Embryonic facial prominence (tissue), 1 donor: ENCODE measurements around the gene PHLDB3.

Source experiments
- DNase-seq: peaks from one replicate; pipeline ENCODE4 v3.0.0-alpha.2; 2016; ENCODE audit errors: extremely low spot score

The PHLDB3 gene

DNA sequence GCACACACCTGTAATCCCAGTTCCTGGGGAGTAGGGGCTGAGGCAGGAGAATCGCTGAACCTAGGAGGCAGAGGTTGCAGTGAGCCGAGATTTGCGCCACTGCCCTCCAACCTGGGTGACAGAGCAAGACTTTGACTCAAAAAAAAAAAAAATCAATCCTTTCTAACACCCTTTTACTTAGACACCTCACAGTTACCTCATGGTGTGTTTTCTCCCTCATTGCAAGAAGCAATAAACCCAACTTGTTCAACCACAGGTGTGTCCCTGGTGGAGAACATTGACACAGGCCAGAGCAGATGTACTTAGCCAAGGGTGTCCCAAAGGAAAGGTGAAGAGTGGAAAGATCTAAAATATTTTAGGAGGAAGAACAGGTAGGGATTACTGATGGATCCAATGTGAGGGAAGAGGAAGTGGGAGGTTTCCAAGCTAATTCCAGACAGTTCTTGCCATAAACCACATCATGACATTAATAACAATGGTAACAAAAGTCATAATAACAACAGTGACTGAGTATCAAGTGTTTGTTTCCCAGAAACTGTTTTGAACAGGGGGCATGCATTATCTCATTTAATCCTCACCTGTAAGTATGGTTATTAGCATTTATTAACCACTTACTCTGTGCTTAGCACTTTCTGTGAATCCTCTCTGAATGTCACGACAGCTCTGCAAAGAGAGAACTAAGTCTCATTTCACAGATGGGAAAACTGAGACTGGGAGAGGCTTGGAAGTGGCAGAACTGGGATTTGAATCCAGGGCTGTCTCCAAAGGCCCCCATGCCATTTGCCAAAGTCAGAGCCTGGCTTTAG, 36.0 kb downstream of the PHLDB3 start:
- no peak for DNase-seq

DNA sequence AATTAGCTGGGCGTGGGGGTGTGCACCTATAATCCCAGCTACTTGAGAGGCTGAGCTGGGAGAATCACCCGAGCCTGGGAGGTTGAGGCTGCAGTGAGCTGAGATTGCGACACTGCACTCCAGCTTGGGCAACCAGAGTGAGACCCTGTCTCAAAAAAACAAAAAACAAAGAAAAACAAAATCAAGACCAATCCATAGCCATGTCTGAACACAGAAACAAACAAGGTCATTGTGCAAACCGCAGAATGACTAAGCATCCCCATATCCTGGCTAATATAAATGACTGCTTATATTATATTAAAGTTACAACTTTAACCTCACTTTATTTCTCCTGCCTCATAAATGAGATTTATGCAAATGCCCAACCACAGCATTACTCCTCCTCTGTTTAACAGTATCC, 36.8 kb downstream of the PHLDB3 start:
- no peak for DNase-seq

DNA sequence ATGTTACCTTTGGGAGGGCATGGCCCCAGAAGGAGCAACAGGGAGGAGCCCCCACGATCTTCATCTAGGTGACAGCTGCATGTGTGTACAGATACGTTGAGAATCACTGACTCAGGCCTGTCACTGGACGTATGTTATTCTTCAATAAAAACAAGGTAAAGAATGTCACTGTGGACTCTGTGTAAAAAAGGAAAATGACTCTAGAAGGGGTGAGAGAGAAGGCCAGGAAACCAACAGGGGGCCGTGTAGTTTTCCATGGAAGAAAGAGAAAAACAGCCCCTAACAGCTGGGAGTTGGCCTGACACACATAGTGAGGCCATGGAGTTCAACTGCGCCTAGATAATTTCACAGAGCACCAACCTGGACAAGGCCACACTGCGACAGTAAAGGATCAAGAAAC, 37.3 kb downstream of the PHLDB3 start:
- DNase-seq: no peak

DNA sequence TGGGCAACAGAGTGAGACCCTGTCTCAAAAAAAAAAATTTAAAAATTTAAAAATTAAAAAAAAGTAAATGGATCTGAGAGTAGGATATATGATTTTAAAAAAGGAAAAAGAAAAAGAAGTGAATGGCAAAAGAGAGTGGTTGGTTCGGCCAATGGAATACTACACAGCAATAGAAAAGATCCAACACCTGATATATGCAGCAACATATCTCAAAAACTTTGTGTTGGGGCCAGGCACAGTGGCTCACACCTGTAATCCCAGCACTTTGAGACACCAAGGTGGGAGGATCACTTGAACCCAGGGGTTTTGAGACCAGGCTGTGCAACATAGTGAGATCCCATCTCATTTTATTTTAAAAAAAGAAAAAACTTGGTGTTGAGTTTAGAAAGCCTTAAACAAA, 37.8 kb downstream of the PHLDB3 start:
- no peak for DNase-seq

DNA sequence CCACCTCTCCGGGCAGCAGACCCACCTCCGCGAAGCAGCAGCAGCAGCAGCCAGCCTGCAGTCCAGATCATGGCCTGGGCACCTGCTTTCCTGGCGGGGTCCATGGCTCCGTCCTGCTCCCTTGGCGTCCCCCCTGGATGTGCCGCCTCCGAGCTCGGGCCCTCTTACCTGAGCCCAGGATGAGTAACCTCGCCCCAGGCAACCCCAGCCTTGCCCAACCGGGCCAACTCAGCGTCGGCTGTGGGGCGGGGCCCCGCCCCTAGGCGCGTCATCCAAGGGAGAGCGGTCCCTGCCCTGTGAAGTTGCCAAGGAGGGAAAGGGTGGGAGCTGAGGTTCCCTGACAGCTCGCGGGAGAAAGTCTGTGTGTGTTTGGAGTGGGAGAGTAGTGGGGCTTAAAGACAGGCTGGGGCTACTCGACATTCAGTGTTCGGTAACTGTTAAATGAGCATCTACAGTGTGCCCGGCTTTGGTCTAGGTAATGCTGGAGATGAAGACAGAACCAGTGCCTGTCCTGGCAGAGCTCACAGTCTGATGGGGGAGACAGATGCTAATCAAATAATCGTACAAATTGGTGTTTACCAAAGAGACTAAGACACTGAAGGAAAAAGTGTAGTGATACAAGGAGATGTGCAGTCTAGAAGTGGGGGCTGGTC, 39.0 kb downstream of the PHLDB3 start, which contains the start of gene LYPD3:
LYPD3 (minus strand) TSS at position 141 of the 653 bp plus-strand sequence; CDS start at position 104, 37 bp downstream.
- no peak for DNase-seq

DNA sequence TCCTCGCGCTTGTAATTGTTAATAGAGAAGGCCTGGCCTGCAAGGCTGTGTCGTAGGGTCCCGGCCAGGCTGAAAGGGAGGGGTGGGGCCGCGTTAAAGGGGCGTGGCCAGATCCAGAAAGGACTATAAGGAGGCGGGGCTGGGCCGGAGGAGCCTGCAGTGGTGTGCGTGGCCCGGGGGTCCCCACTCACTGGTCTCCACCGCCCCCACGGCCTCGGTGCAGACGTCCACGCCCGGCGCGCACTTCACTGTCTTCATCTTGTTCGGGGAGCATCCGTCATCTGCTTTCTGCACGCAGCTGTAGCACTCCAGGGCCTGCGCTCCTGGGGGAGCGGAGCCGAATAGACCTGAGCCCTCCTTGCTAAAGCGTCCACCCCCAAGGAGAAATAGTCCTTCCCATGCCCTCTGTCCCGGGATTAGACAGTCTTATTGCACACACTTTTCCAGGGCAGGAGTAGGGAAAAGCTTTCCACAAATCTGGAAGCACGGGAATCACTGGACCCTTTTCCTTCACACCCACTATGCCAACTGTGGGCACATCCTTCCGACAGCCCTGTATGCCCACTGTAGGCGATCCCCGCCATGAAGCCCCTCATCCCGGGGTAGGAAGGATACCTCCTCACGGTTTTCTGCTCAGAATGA, 40.3 kb downstream of the PHLDB3 start:
- no peak for DNase-seq

DNA sequence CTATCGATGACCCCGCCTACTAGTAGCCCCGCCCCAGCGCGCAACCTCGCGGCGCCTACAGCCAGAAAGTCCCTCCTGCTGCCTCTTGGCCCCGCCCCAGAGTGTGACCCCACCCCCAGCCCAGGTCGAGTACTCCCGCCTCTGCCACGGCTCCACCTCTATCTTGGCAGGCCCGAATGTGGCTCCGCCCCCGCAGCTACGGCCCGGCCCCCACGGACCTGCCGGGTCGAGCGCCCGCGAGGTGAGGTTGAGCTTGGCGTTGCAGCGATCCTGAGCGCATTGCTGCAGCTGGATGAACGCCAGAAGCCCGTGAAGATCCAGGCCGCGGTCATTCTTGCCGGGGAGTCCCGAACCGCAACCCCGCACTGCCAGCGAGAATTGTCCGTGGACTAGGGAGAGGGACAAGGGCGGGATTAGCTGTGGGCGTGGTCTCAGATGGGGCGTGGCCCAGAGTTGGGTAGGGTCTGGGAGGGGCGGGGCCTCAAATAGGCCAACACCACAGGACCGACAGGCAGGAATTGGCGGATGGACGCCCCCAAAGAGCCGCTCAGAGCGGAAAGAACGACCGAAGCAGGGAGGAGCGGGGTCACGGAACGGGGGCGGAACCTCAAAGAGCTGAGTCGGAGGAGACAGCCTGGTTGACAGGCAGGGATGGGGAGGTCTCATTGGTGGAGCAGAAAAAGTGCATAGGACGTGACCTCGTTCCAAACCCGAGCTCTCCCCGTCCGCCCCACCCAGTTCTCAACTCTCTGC, 41.0 kb downstream of the PHLDB3 start:
- DNase-seq: peak; percentile 75

DNA sequence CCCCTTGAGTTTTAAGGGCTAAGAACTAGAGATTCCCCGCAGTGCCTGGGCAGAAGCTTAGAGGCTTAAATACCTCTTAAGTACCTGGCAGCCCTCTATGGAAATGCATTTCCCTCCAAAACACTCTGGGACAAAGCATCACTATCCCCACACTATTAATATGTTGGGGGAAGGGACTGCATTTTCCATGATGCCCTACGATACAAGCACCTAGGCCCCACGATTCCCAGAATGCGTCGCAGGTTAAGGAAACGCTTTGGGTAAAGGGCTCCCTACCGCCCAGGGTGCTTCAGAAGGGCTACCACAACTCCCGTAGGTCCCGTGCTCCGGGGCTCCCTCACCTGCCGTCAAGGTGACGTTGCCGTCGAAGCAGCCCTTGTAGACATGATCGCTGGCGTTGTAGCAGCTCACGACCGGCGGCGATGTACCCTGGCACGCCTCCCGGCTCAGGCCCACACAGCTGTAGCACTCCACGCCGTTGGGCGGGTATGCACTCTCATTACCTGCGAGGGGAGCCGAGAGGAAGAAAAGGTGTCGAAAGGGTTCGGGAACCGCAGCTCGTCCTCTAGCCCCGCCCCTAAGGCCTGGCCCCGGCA, 41.7 kb downstream of the PHLDB3 start:
- DNase-seq: no peak

DNA sequence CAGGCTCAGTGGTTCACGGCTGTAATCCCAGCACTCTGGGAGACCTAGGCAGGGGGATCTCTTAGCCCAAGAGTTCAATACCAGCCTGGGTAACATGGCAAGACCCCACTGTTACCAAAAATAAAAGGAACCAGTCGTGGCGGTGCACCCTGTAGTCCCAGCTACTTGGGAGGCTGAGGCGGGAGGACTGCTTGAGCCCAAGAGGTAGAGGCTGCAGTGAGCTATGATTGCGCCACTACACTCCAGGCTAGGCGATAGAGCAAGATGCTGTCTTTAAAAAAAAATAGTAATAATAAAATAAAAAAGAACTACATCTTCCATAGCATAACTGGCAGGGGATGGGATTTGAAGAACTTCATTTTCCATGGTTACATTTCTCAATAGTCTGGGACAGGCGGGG, 42.2 kb downstream of the PHLDB3 start:
- DNase-seq: no peak

DNA sequence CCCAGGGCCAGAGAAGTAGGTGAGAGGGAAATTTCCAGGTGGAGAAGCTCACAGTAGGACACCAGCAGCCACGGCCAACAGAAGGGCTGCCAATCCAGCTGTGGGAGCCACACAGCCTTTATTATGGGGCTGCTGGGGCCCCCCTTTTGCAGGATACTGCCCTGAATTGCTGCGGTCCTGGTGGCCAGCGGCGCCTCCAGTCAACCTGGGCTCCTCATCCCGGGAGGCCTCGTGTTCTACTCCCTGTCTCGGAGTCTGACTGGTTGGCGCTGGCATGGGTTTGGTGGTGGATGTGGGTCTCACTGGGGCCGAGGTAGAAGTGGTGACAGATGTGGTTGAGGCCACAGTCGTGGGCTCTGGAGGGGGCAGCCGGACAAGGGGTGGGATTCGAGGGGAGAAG, 43.2 kb downstream of the PHLDB3 start:
- DNase-seq: no peak

DNA sequence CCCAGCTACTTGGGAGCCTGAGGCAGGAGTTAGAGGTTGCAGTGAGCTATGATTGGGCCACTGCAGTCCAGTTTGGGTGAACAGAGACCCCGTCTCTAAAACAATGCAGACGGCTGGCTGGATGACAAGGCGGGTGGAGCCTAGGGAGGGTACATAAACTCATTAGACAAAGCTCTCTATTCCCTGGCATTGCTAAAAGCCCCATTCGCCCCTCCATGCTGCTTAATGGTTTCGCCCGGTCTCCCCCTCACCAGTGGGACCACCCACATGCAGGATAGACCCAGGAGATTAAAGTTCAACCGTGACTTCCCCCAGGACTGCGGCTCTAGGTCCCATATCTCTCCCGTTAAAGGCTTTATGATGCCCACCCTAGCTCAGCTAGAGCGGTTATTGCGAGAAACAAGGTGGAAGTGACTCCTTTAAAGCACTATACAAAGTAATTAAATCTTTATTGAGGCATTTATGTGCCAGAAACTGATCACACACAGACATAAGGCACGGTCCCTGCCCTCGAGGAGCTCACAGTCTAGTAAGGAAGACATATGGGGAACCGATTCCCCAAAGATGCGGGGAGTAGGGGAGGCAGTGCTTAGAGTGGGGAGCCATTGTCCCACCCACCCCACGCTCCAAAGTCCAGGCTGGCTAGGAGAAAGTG, 44.1 kb downstream of the PHLDB3 start:
- DNase-seq: no peak

DNA sequence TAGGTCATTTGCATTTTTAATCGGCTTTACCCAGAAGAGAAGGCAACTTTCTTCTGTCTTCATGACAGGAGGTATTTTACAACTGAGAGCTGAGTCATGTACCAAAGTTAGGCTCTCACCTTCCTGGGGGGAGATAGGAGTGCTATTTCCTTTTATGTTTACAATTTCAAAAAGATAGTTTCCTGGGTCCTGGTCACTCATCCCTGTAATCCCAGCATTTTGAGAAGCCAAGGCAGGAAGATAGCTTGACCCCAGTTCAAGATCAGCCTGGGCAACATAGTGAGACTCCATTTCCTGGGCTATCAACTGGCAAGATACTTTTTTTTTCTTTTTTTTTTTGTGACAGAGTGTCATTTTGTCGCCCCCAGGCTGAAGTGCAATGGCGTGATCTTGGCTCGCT, 46.7 kb downstream of the PHLDB3 start:
- DNase-seq: no peak

DNA sequence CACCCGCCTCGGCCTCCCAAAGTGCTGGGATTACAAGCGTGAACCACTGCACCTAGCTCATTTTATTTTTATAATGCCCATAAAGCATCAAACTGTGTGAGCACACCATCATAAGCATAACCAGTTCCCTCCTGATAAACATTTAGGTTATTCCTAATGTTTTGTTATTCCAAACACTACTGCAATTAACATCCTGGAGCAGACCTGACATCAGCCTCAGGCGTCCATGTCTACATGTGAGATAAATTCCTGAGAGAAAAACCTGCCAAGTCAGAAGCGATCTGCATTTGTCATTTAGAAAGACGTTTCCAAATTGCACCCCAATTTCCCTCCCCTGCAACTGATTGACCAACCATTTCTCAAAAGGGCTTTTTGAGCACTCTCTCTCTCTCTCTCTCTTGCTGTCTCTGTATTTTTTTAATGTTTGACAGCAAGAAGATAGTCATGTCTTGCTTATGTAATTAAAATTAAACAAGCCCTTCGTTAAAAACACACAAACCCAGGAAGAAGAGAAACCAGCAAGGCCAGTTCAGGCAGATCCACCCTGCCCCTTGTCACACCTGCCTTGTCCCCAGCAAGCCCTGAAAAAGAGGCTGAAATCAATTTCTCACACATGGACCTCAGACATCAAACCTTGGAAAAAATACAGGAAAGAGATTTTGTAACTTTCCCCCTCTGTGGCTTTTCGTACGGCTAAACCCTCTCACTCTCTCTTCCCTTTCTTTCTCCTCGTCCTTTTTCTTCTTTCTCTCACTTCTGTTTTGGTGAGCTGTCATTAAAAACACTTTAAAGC, 49.0 kb downstream of the PHLDB3 start:
- DNase-seq: no peak

DNA sequence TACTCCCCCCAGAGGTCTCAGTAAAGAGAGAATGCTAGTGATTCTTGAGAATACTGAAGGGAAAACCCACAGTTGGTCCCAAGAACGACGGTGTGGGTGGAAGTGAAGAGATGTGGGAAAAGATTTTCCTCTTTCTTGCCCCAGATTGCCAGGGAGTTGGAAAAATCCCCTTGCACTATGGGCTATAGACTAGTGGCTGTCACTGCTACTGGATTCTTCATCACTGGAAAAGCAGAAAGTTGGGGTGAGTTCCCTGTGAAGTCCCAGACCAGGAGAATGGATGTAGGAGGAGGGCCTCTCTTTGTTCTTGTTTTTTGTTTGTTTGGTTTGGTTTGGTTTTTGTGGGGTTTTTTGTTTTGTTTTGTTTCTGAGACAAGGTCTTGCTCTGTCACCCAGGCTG, 50.5 kb downstream of the PHLDB3 start:
- no peak for DNase-seq

DNA sequence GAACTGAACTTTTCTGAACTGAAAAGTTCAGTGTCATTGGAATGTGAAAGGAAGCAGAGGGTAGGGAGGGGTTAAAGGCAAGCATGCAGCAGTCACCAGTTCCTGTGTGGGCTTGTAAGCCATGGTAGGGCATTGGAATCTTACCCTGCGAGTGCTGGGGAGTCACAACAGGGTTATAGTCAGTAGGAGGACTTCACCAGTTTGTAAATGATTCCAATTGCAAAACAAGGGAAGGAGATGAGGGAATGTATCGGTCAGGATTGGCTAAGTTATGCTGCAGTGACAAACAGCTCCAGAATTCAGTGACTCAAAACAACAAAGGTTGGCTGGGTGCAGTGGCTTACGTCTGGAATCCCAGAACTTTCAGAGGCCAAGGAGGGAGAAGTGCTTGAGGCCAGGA, 52.0 kb downstream of the PHLDB3 start:
- DNase-seq: no peak

DNA sequence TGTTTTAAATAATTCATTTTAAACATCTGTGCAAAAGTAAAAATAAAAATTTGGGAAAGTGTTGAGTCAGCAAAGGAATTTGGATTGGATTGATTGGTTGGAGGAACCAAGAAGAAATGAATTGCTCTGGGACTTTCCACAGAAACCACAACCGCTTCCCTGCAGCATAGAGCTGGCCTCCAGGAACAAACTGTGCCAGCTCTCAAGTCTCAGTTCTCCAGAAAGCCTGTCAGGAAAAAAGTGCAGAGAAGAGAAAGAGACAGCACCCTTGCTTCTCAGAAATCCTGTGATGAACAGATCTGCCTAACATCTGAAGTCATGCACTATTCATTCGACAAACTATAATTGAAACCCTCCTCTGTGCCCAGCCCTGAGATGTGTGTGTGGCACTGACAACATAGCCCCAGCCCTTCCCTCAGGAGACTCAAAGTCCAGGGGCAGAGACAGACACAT, 54.0 kb downstream of the PHLDB3 start:
- DNase-seq: no peak

DNA sequence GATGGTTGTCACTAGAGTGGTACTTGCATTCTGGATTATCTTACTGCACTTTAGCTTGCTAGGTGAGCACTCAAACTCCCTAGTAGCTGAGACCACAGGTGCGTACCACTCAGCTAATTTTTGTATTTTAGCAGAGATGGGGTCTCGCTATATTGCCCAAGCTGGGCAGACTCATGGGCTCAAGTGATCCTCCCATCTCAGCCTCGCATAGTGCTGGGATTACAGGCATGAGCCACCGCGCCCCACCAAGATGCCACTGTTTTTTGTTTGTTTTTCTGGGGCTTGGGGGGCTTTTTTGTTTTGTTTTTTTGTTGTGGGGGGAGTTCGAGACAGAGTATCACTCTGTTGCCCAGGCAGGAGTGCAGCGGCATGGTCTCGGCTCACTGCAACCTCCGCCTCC, 56.9 kb downstream of the PHLDB3 start:
- DNase-seq: no peak

DNA sequence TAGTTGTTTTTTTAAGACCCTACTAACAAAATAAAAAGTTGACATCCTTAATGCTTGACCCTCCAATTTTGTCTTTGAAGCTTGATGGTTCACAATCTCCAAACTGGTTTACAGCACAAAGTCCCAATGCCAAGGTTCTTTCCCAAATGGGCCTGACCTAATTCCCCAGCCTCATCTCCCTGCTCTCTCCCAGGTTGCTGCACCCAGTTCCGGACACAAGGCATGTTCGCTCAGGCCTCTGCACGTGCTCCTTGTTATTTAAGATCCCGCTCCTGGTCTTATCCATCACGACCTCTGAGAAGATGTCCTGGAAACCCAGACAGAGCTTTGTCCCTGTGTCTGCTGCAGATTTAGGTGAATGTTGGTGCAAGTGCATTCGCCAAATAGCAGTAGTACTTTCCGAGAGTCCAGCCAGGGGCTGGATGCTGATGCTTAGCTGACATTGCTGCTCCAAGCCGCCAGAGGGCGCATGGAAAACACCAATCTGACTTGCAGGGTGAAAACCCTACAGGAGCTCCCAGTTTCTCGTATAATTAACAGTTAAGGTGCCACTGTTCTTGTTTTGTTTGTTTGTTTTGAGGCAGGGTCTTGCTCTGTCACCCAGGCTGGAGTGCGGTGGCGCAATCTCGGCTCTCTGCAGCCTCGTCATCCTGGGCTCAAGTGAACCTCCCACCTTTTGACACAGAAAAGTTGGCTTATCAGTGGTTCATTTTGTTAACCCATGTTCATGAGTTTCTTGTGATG, 57.6 kb downstream of the PHLDB3 start:
- DNase-seq: peak; percentile 43

DNA sequence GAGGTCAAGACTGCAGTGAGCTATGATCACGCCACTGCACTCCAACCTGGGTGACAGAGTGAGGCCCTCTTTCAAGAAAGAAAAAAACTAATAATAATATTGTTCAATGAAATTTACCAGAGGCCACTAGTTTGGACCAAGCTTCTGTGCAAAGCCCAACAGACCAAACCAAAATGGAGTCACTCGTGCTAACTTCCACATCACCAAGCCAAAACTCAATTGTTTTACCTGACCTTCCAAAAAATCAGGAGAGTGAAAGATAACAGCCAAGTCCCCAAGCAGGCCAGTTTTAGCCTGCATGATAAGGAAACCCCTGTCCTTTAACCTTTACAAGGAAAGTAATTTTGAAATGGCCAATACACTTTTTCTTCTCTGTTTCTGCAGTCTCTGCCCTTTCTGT, 59.1 kb downstream of the PHLDB3 start:
- no peak for DNase-seq
